Body of pancreas (tissue), 4 donors: ENCODE data around the gene MAPK8IP3.

Experiments
- CTCF ChIP-seq, 7 experiments: fragments of 450-650 bp in 4 of 7; fragments of 200-600 bp in 3 of 7; sonication (generic) in 3 of 7; IDR thresholded peaks; one replicate each; pipeline ENCODE4 v1.5.1; 2016 to 2019; ENCODE audit warnings: antibody characterized with exemption in 7 of 7
- POLR2A ChIP-seq, 3 donors: fragments of 450-650 bp; IDR thresholded peaks; one replicate each; pipeline ENCODE4 v1.6.1; 2016; ENCODE audit warnings: antibody characterized with exemption in 3 of 3, mild to moderate bottlenecking in 2 of 3

- TF ChIP-seq POLR2A (IDR thresholded peaks at IDR 0.05) = peak; percentile 43 to 62 (median 59)
- TF ChIP-seq CTCF (IDR thresholded peaks at IDR 0.05) = peak in 1 of 7 experiments; percentile 3
Observed at GRCh38 chr16:1782408-1783264, 76.6 kb downstream of the MAPK8IP3 start, which contains the start of the genes NUBP2 and SPSB3.
